HCT116 (cell line): Measurements from ENCODE around the gene TCF12.

Experiments
- CEBPB ChIP-seq: IDR thresholded peaks from 2 replicates; pipeline ENCODE4 v1.6.1; 2012; ENCODE audit warnings: low read depth
- POLR2A ChIP-seq: IDR thresholded peaks from 2 replicates; pipeline ENCODE4 v1.7.0; 2011; ENCODE audit warnings: borderline replicate concordance; ENCODE audit not compliant: insufficient read depth, insufficient read length; ENCODE audit errors: extremely low read depth
- TCF7L2 ChIP-seq: IDR thresholded peaks from 2 replicates; pipeline ENCODE4 v1.7.0; 2011; ENCODE audit warnings: borderline replicate concordance, inconsistent platforms; ENCODE audit not compliant: insufficient read depth, insufficient read length; ENCODE audit errors: extremely low read depth
- YY1 ChIP-seq: IDR thresholded peaks from 2 replicates; pipeline ENCODE4 v1.6.1; 2011; ENCODE audit warnings: low read length, low read depth, moderate library complexity, mild to moderate bottlenecking; ENCODE audit not compliant: insufficient replicate concordance; ENCODE audit errors: extremely low read depth
- TF ChIP-seq, protein P1 (sequence below), 3 experiments: fragments of 200-600 bp in 1 of 3; sonication (generic) in 1 of 3; IDR thresholded peaks in 2 of 3; conservative IDR thresholded peaks in 1 of 3; 2 replicates each; pipeline ENCODE4 v1.5.1; 2012 to 2017; ENCODE audit warnings: low read depth in 2 of 3, low read length in 2 of 3, antibody characterized with exemption in 1 of 3, borderline replicate concordance in 1 of 3, control low read depth in 1 of 3, mild to moderate bottlenecking in 1 of 3, mixed read lengths in 1 of 3, mixed run types in 1 of 3, moderate library complexity in 1 of 3; ENCODE audit not compliant: insufficient read depth in 1 of 3

DNA sequence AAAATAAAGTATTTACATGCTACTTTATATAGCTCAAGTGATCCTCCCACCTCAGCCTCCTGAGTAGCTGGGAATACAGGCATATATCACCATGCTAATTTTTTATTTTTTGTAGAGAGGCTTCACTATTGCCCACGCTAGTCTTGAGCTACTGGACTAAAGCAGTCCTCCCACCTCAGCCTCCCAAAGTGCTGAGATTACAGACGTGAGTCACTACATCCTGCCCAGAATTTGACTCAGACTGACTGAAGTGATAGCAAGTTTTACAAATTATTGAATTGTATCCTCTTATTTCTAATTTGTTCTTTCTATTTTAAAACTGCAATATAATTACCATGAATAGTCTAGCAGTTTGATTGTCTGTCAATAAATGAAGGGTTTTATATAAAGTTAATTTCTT lies 247.5 kb downstream of the TCF12 start:
- TF ChIP-seq YY1 (no peak), POLR2A (no peak), TCF7L2 (no peak), CEBPB (no peak)
- TF ChIP-seq, protein P1, sequence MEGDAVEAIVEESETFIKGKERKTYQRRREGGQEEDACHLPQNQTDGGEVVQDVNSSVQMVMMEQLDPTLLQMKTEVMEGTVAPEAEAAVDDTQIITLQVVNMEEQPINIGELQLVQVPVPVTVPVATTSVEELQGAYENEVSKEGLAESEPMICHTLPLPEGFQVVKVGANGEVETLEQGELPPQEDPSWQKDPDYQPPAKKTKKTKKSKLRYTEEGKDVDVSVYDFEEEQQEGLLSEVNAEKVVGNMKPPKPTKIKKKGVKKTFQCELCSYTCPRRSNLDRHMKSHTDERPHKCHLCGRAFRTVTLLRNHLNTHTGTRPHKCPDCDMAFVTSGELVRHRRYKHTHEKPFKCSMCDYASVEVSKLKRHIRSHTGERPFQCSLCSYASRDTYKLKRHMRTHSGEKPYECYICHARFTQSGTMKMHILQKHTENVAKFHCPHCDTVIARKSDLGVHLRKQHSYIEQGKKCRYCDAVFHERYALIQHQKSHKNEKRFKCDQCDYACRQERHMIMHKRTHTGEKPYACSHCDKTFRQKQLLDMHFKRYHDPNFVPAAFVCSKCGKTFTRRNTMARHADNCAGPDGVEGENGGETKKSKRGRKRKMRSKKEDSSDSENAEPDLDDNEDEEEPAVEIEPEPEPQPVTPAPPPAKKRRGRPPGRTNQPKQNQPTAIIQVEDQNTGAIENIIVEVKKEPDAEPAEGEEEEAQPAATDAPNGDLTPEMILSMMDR (IDR thresholded peaks at IDR 0.05 in 2 of 3, conservative IDR thresholded peaks at IDR 0.05 in 1 of 3; ENCODE audit: borderline replicate concordance in 1 of 3, insufficient read depth in 1 of 3, low read depth in 2 of 3, low read length in 2 of 3), result no peak
